ENCODE measurements around the gene PTPRT.

PTPRT gene

DNA sequence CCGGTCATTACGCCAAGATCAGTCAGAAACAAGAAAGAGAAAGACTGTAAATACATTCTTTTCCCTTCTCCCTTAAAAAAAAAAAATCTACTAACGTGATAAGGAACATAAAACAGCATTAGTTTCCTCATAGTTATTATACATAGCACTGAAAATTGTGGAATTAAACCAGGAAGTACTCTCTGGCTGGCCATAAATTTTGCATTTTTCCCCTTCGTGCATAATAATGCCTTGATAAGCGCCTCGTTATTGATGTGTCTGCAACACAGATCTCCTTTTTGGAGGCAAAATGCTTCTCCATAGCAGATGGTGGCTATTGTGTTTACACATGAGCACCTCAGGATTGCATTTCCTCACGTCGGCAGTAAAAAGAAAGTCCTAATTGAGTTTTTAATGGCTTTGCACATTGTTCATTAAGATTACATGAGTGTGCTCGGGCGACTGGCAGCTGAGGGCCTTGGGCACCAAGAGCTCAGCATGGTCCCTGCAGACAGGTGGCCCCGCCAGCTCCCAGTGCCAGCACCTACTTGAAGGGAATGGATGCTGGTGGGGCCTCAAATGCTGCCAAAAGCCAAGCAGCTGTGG, 394.5 kb downstream of the PTPRT start:
- no peak for DNase-seq (ENCODE audit: low spot score)

GRCh38 chr20:42792052-42792451, 397.7 kb downstream of the PTPRT start:
- DNase-seq (ENCODE audit: low spot score) = no peak

GRCh38 chr20:42790111-42790510, 399.6 kb downstream of the PTPRT start:
- DNase-seq (ENCODE audit: low spot score) = no peak

- no peak for DNase-seq (ENCODE audit: low spot score)
These were observed 401.0 kb downstream of the PTPRT start for GRCh38 chr20:42788707-42789106.

DNA sequence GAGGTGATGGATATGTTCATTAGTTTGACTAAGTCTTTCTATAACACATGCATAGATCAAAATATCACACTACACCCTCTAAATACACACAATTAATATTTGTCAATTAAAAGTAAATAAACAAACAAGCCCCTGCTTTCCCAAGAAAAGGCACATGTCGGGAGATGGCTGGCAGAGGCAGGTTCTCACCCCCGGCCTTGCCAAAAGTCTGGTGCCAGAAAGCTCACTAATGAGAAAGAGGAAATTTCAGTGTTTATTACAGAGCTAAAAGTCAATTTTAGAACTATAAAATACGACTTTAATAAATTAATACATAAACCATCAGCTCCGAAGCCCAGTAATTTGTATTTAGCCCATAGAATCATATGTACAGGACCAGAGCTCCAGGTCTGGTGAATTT, 404.7 kb downstream of the PTPRT start:
- DNase-seq (ENCODE audit: low spot score) = no peak

- no peak for DNase-seq (ENCODE audit: low spot score)
These were observed 410.5 kb downstream of the PTPRT start for GRCh38 chr20:42779216-42779615.

GRCh38 chr20:42775866-42776265, 413.8 kb downstream of the PTPRT start:
- DNase-seq (ENCODE audit: low spot score) = no peak

DNA sequence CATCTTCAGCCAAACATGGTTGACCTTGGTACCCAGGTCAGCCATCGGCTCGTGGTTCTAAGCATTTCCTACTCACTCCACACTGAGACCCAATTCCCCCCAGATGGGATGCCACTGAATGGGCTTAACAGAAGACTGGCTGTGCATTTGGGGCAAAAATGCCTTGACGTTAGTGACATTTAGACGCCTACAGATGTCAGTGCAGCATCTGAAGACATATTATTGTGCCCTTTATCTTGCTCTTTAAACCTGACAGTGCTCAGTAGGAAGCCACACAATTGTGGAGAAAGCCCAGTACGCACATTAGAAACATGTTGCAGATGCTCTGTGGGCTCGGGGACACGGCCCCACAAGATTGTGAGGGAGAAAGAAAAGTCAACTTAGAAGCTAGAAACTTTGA, 414.7 kb downstream of the PTPRT start:
- no peak for DNase-seq (ENCODE audit: low spot score)

DNA sequence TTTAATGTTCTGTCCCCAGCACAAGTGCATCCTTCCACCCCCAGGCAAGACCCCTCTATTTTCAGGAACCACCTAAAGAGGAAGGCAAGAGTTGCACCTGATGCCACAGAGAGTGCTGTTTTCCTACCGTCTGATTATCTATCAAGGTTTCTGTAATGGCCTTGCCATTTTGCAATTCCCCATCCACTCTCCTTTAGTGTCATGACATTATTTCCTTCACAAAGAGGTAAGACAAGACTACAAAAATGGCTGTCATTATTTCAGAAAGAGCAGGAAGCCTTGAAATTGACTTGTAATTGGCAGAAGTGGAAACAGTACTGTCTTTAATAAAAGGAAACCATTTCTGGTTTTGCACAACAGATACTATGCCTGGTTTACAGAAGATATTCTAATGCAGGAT, 426.7 kb downstream of the PTPRT start:
- DNase-seq (ENCODE audit: low spot score) = no peak

DNA sequence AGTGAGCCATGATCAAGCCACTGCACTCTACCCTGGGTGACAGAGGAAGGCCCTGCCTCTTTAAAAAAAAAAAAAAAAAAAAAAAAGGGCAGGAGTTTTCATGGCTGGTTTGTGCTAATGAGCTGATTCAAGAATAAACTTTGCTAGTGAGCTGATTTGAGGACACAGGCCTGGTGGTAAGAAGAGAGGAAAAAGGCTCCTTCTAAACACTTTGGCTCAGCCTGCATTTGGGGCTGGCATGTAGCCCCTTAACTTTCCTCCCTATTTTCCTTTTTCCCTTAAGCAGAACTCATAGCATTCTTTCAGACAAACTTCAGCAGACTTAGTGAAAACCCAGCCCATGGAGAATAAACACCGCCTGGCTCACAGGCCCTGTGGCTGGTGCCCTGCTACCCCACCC, 432.7 kb downstream of the PTPRT start:
- no peak for DNase-seq (ENCODE audit: low spot score)

DNA sequence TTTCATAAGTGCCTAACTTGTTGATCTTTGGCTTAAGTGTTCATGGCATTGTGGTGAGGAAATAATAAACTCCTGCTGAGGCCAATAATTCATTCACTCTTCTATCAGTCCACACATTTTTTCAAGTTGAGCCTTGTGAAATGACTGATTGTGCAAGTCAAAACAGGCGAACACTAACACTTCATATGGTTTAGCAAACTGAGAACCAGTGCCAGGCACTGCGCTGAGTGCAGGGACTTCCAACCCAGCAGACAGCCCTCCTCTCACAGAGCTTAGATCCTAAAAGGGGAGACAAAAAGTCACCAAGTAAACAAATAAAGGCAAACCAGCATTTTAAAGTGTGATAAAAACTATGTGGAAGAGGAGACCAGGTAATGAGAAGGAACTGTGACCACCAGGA, 435.0 kb downstream of the PTPRT start:
- no peak for DNase-seq (ENCODE audit: low spot score)

DNA sequence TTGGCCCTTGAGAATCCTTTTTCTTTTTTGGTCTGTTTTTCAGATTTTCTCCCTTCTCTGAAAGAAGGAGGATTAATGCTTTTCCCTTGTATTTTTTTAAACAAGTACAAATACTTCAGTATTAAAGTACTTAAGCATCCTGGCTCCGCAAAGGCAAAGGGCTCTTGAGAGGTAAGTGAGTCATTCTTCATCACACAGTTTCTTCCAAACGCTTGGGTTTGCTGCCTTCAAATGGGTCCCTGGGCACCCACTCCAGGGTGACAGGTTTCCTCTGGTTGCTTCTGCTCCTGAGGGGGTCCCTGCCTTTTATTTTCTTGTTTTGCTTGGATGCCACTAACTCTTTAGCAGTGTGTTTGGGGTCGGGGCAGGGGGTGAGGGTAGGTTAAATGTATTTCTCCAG, 437.1 kb downstream of the PTPRT start:
- DNase-seq (ENCODE audit: low spot score) = no peak

DNA sequence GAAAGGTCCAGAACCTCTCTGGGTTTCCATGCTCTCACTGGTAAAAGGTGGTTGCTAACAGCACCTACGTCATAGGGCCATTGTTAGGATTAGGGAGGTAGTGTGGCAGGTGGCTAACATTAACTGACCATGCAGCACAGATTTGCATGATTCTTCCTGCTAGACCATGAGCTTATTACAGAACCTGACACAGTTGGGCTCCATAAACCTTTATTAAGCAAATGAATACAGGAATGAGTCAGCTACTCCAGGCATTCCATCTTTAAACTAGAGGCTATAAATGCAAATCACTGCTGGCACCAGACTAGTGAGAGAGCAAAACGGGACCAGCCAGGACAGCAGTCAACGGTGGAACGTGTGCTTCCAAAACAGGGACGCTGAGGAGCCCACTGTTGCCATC, 440.1 kb downstream of the PTPRT start:
- DNase-seq (ENCODE audit: low spot score) = no peak

GRCh38 chr20:42747765-42748411, 441.8 kb downstream of the PTPRT start:
- DNase-seq (ENCODE audit: low spot score) = no peak

- no peak for DNase-seq (ENCODE audit: low spot score)
These were observed 444.8 kb downstream of the PTPRT start for GRCh38 chr20:42744756-42745465.

DNA sequence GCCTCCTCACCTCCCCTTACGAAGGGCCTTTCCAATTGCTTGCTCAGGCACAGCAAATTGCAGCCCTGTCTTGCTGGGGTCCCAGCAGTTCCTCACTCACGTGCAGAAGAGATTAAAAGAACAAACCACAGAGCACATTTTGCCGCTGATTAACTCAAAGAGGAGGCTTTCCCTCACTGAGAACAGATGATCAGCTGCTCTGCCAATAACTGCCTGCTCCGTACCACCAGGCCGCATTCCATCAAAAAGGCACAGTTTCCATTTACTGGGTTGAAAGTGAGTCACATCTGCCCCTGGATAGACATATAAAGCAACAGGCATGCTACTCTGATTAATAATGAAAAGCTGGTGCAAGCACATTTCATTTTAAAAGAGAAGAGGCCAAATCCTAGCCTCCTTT, 446.8 kb downstream of the PTPRT start:
- DNase-seq (ENCODE audit: low spot score) = no peak

DNA sequence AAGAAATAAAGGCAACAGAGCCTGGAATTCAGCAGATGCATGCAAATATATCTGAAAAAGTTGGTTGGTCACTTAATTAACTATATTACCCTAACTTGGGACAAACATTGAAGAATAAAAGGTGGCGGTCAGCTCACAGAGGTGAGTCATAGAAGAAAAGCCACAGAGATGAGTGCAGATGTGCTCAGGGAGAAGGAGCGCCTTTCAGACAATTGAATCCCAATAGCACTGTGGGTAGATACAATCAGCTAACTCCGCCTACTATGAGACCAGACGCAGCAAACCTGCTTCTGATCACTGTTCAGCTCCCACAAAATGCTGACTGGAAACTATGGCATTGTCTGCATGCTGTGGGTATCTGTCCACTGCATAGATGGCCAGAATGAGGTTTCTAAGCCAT, 447.8 kb downstream of the PTPRT start:
- no peak for DNase-seq (ENCODE audit: low spot score)

DNA sequence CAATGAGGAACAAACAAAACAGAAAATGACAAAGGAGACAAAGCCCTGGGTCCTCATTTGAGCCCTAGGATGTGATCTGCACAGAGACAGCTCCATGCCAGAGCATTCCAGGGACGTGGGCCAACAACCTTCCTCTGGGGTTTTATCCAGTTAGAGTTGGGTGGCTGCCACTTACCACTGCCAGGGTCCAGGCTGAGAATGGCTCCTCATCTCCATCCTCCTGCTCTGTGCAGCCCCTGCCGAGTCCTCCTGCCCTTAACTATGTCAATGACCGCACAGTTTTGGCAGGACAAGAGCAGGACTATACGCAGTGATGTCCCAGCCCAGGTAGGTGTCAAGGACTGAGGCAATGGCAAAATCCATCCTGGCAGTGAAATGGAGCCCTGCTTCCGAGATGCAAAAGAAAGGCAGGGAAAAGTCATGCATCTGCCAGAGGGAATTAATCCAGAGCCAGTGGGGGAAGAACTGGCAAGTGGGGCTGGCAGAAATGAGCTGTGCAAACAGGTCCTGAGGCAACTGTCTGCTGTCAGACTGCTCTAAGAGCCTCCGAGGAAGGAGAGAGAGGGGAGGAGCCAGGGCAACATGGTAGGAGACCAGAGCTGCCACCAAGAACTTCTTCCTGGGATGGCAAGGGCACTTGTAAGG, 449.4 kb downstream of the PTPRT start:
- no peak for DNase-seq (ENCODE audit: low spot score)

GRCh38 chr20:42739683-42740082, 450.0 kb downstream of the PTPRT start:
- DNase-seq (ENCODE audit: low spot score) = no peak

GRCh38 chr20:42735539-42735938, 454.2 kb downstream of the PTPRT start:
- no peak for DNase-seq (ENCODE audit: low spot score)

- DNase-seq (ENCODE audit: low spot score) = no peak
These were observed 454.9 kb downstream of the PTPRT start for GRCh38 chr20:42734660-42735368.

- no peak for DNase-seq (ENCODE audit: low spot score)
These were observed 467.8 kb downstream of the PTPRT start for GRCh38 chr20:42721923-42722322.
